ENCODE results near the gene TRABD2B. TPM values are rescaled to one million over a fixed set of nuclear protein-coding genes. Genes with fewer than 3 reads are reported as not detected.

Gene TRABD2B
- total RNA-seq, 1 donor from 2014 or later = 0.89 TPM

DNA sequence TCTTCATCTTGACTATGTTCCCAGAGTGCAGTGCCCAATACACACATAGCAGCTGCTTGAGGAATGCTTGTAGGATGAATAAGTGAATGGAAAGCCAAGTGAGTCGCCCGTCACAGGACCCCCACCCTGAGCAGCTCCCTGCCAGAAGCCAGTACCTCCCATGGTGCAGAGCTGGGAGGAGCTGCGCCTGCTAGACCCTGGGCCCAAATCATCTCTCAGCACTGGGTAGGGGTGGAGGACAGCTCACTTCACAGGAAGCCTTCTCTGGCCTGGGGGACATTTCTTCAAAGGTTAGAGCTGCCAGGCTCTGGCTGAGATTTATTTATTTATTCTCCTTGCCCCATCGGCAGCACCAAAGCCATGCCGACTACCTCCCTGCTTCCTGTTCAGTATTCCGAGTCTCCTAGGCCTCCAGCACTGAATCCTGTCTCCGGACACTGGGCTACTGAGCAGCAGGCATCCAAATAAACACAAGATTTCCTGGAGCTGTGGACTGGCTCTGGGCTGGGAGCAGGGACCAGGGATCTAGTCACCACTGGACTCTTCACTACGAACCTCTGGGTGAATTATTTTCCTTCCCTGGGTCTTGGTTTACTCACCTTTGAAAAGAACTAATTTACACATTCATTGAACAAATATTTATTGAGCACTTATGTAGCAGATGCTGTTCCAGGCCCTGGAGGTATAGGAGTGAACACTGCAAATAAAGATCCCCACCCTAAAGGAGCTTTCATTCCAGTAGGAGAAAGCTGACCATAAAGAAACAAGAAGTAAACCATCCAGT is 187.7 kb downstream of the TRABD2B start:
- Histone ChIP-seq H3K4me2 (ENCODE audit: low read length) (no peak overlapping the region), H2AFZ (ENCODE audit: low read depth, low read length) (no peak overlapping the region), H3K4me1 (ENCODE audit: insufficient read depth, low read length) (no peaks in the 10 kb centered on the region), H4K20me1 (ENCODE audit: insufficient read depth, low read length) (no peaks in the 10 kb centered on the region), H3K27me3 (ENCODE audit: insufficient read depth, low read length) (peaks cover 7% of the 10 kb centered on the region), H3K36me3 (ENCODE audit: insufficient read depth, low read length) (no peaks in the 10 kb centered on the region), H3K9ac (ENCODE audit: low read length) (no peak overlapping the region), H3K9me3 (ENCODE audit: insufficient read depth, low read depth, low read length) (no peaks in the 10 kb centered on the region), H3K79me2 (ENCODE audit: insufficient read depth, low read length) (no peaks in the 10 kb centered on the region), H3K27ac (ENCODE audit: low read depth, low read length) (no peak overlapping the region), H3K4me3 (ENCODE audit: insufficient read depth, low read depth, low read length) (no peak overlapping the region)
- peaks cover 2% of the 10 kb centered on the region for H3K9me3 Mint-ChIP-seq (ENCODE audit: unreplicated experiment)
- peaks cover 2% of the 10 kb centered on the region for H3K36me3 Mint-ChIP-seq (ENCODE audit: low read depth, unreplicated experiment)
- H3K27me3 Mint-ChIP-seq (ENCODE audit: low read depth, unreplicated experiment) = peaks cover 26% of the 10 kb centered on the region
- no peak for FAIRE-seq
- H3K4me3 Mint-ChIP-seq (ENCODE audit: unreplicated experiment) = no peak overlapping the region
- H3K27ac Mint-ChIP-seq (ENCODE audit: unreplicated experiment) = no peak overlapping the region
- DNase-seq (ENCODE audit: low read depth) = no peak
- TF ChIP-seq, protein P1, sequence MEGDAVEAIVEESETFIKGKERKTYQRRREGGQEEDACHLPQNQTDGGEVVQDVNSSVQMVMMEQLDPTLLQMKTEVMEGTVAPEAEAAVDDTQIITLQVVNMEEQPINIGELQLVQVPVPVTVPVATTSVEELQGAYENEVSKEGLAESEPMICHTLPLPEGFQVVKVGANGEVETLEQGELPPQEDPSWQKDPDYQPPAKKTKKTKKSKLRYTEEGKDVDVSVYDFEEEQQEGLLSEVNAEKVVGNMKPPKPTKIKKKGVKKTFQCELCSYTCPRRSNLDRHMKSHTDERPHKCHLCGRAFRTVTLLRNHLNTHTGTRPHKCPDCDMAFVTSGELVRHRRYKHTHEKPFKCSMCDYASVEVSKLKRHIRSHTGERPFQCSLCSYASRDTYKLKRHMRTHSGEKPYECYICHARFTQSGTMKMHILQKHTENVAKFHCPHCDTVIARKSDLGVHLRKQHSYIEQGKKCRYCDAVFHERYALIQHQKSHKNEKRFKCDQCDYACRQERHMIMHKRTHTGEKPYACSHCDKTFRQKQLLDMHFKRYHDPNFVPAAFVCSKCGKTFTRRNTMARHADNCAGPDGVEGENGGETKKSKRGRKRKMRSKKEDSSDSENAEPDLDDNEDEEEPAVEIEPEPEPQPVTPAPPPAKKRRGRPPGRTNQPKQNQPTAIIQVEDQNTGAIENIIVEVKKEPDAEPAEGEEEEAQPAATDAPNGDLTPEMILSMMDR (IDR thresholded peaks at IDR 0.05; ENCODE audit: insufficient read depth, low read depth, low read length) = no peak
- no peak for TF ChIP-seq EZH2 (IDR thresholded peaks at IDR 0.05; ENCODE audit: insufficient read depth, low read length)
- peaks cover 13% of the 10 kb centered on the region for H3K4me1 Mint-ChIP-seq (ENCODE audit: low read depth, unreplicated experiment)

DNA sequence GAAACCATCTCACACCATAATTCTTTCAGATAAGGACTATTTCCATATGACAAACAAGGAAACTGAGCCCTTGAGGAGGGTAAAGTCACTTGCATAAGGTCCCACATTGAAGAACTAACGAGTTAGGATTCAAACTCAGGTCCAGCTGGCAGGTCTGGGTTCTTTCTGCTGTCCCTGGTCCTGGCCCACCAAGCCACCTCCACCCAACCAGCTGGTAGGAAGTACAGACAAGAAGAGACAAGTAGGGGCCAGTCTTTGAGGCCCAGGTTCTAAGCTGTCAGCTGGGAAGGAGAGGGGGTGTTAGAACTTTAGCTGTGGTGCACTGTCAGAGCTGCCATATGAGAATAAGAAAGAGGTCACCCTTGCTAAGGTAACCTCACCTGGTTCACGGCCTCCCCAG is 188.6 kb downstream of the TRABD2B start:
- Histone ChIP-seq H3K4me2 (ENCODE audit: low read length) (no peak overlapping the region), H3K27me3 (ENCODE audit: insufficient read depth, low read length) (peaks cover 5% of the 10 kb centered on the region), H3K9me3 (ENCODE audit: insufficient read depth, low read depth, low read length) (no peaks in the 10 kb centered on the region), H3K36me3 (ENCODE audit: insufficient read depth, low read length) (no peaks in the 10 kb centered on the region), H3K27ac (ENCODE audit: low read depth, low read length) (no peak overlapping the region), H2AFZ (ENCODE audit: low read depth, low read length) (no peak overlapping the region), H3K79me2 (ENCODE audit: insufficient read depth, low read length) (no peaks in the 10 kb centered on the region), H4K20me1 (ENCODE audit: insufficient read depth, low read length) (no peaks in the 10 kb centered on the region), H3K4me3 (ENCODE audit: insufficient read depth, low read depth, low read length) (no peak overlapping the region), H3K4me1 (ENCODE audit: insufficient read depth, low read length) (no peaks in the 10 kb centered on the region), H3K9ac (ENCODE audit: low read length) (no peak overlapping the region)
- H3K36me3 Mint-ChIP-seq (ENCODE audit: low read depth, unreplicated experiment) = peaks cover 2% of the 10 kb centered on the region
- H3K4me3 Mint-ChIP-seq (ENCODE audit: unreplicated experiment) = no peak overlapping the region
- FAIRE-seq (no peak), DNase-seq (ENCODE audit: low read depth) (no peak)
- peaks cover 2% of the 10 kb centered on the region for H3K9me3 Mint-ChIP-seq (ENCODE audit: unreplicated experiment)
- TF ChIP-seq EZH2 (IDR thresholded peaks at IDR 0.05; ENCODE audit: insufficient read depth, low read length) = no peak
- TF ChIP-seq, protein P1 (IDR thresholded peaks at IDR 0.05; ENCODE audit: insufficient read depth, low read depth, low read length) = no peak
- peaks cover 5% of the 10 kb centered on the region for H3K4me1 Mint-ChIP-seq (ENCODE audit: low read depth, unreplicated experiment)
- peaks cover 20% of the 10 kb centered on the region for H3K27me3 Mint-ChIP-seq (ENCODE audit: low read depth, unreplicated experiment)
- H3K27ac Mint-ChIP-seq (ENCODE audit: unreplicated experiment) = no peak overlapping the region

DNA sequence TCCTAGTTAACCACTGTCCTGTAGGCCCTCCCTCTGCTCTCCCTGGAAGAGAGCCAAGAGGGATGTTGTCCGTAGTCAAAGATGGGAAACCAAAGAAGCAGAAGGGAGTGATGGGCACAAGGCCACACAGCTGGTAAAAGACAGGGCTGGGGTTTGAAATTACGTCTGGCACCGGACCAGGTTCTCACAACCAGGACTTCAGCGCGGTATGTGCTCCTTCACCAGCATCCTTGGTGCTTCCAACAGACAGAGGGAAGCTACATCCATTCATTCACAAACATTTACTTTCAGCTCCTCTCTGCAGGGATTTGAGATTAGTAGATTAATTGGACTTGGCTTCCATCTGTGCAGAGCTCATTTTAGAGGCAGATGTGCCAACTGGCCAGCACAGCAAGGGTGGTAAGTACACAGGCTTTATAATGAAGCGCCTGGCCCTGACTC is 191.2 kb downstream of the TRABD2B start:
- no peak for DNase-seq (ENCODE audit: low read depth)
- no peaks in the 10 kb centered on the region for H3K79me2 ChIP-seq (ENCODE audit: insufficient read depth, low read length)
- H3K36me3 Mint-ChIP-seq (ENCODE audit: low read depth, unreplicated experiment) = peaks cover 3% of the 10 kb centered on the region
- no peak overlapping the region for H2AFZ ChIP-seq (ENCODE audit: low read depth, low read length)
- no peak for FAIRE-seq
- H4K20me1 ChIP-seq (ENCODE audit: insufficient read depth, low read length) = no peaks in the 10 kb centered on the region
- no peaks in the 10 kb centered on the region for H3K36me3 ChIP-seq (ENCODE audit: insufficient read depth, low read length)
- TF ChIP-seq, protein P1 (IDR thresholded peaks at IDR 0.05; ENCODE audit: insufficient read depth, low read depth, low read length) = no peak
- TF ChIP-seq EZH2 (IDR thresholded peaks at IDR 0.05; ENCODE audit: insufficient read depth, low read length) = no peak
- H3K4me2 ChIP-seq (ENCODE audit: low read length) = no peak overlapping the region
- H3K27ac Mint-ChIP-seq (ENCODE audit: unreplicated experiment) = no peak overlapping the region
- H3K27me3 ChIP-seq (ENCODE audit: insufficient read depth, low read length) = no peaks in the 10 kb centered on the region
- no peak overlapping the region for H3K9ac ChIP-seq (ENCODE audit: low read length)
- no peak overlapping the region for H3K4me3 ChIP-seq (ENCODE audit: insufficient read depth, low read depth, low read length)
- no peak overlapping the region for H3K4me3 Mint-ChIP-seq (ENCODE audit: unreplicated experiment)
- H3K4me1 ChIP-seq (ENCODE audit: insufficient read depth, low read length) = no peaks in the 10 kb centered on the region
- no peaks in the 10 kb centered on the region for H3K9me3 ChIP-seq (ENCODE audit: insufficient read depth, low read depth, low read length)
- no peak overlapping the region for H3K27ac ChIP-seq (ENCODE audit: low read depth, low read length)
- peaks cover 11% of the 10 kb centered on the region for H3K4me1 Mint-ChIP-seq (ENCODE audit: low read depth, unreplicated experiment)
- peaks cover 15% of the 10 kb centered on the region for H3K27me3 Mint-ChIP-seq (ENCODE audit: low read depth, unreplicated experiment)
- peaks cover 2% of the 10 kb centered on the region for H3K9me3 Mint-ChIP-seq (ENCODE audit: unreplicated experiment)
